Large intestine (tissue), 3 donors: Measurements from ENCODE around the gene STX8. TPM values are rescaled to one million over a fixed set of nuclear protein-coding genes. Genes with fewer than 3 reads are reported as not detected.
"Not testable (repeated sequence)": the region's sequence is repeated elsewhere in the genome, so short reads cannot be mapped to it uniquely, and the experiment has no call there.

ENCODE experiments used
- DNase-seq, 2 donors: peaks; one replicate each; pipeline versions ENCODE4 v3.0.0 to v3.0.0-alpha.2; 2013
- H3K27ac ChIP-seq: one replicate; pipeline ENCODE4 v1.5.1; 2013; ENCODE audit warnings: low read length
- H3K27me3 ChIP-seq: 2 replicates; pipeline ENCODE4 v1.6.1; 2013; ENCODE audit warnings: low read length; ENCODE audit not compliant: control insufficient read depth, insufficient read depth
- H3K36me3 ChIP-seq: 2 replicates; pipeline ENCODE4 v1.6.1; 2013; ENCODE audit warnings: low read length; ENCODE audit not compliant: control insufficient read depth, insufficient read depth
- H3K4me1 ChIP-seq: one replicate; pipeline ENCODE4 v1.6.1; 2013; ENCODE audit warnings: low read length; ENCODE audit not compliant: control insufficient read depth, insufficient read depth
- H3K4me3 ChIP-seq: one replicate; pipeline ENCODE4 v1.5.1; 2013; ENCODE audit warnings: low read length
- H3K9me3 ChIP-seq: one replicate; pipeline ENCODE4 v1.6.1; 2013; ENCODE audit warnings: mild to moderate bottlenecking, low read depth, low read length, moderate library complexity; ENCODE audit not compliant: control insufficient read depth
- WGBS: methylation state at CpG from one replicate; pipeline ENCODE4 v1.1.5; 2013; ENCODE audit warnings: low lambda C conversion rate; ENCODE audit not compliant: insufficient coverage; 5-methylcytosine and 5-hydroxymethylcytosine counted together
- polyA plus RNA-seq: library from polyadenylated mRNA; unstranded; fragments of 120-200 nt; gene quantifications from one replicate; pipeline ENCODE4 v1.2.1, GENCODE V29; 2013

The STX8 gene
- polyA plus RNA-seq, 1 donor = 53.6 TPM

- DNase-seq = no peak
- H3K27ac ChIP-seq = no peak overlapping the region
- 100% methylated on average over 1 of the region's 2 CpGs for WGBS
- no peaks in the 10 kb centered on the region for H3K9me3 ChIP-seq
- no peak overlapping the region for H3K4me3 ChIP-seq
- no peaks in the 10 kb centered on the region for H3K27me3 ChIP-seq
- H3K36me3 ChIP-seq = peaks cover 2% of the 10 kb centered on the region
- H3K4me1 ChIP-seq = no peaks in the 10 kb centered on the region
Measured at GRCh38 chr17:9381068-9381467, 194.6 kb downstream of the STX8 start.

GRCh38 chr17:9380361-9380760 lies 195.3 kb downstream of the STX8 start:
- Histone ChIP-seq H3K9me3 (no peaks in the 10 kb centered on the region), H3K27ac (no peak overlapping the region), H3K4me3 (no peak overlapping the region), H3K36me3 (peaks cover 3% of the 10 kb centered on the region), H3K27me3 (no peaks in the 10 kb centered on the region), H3K4me1 (no peaks in the 10 kb centered on the region)
- no CpG with 5 or more reads among the region's 4 CpGs for WGBS
- DNase-seq = no peak

- H3K9me3 ChIP-seq, H3K4me3 ChIP-seq, H3K27ac ChIP-seq, DNase-seq, H3K36me3 ChIP-seq, H3K4me1 ChIP-seq, H3K27me3 ChIP-seq: not testable (repeated sequence)
- no CpG with 5 or more reads among the region's 9 CpGs for WGBS
Measured at GRCh38 chr17:9376177-9376576, 199.4 kb downstream of the STX8 start.

- no peak for DNase-seq
- H3K4me1 ChIP-seq = peaks cover 15% of the 10 kb centered on the region
- H3K36me3 ChIP-seq = peaks cover under 1% of the 10 kb centered on the region
- H3K27me3 ChIP-seq = no peaks in the 10 kb centered on the region
- H3K4me3 ChIP-seq = no peak overlapping the region
- H3K27ac ChIP-seq = no peak overlapping the region
- WGBS = 53% methylated on average over 2 of the region's 4 CpGs
- no peaks in the 10 kb centered on the region for H3K9me3 ChIP-seq
Measured at GRCh38 chr17:9371019-9371418, 204.6 kb downstream of the STX8 start.

- DNase-seq = no peak
- H3K36me3 ChIP-seq = no peaks in the 10 kb centered on the region
- 83% methylated on average over 2 of the region's 6 CpGs for WGBS
- H3K4me1 ChIP-seq = peaks cover 15% of the 10 kb centered on the region
- no peak overlapping the region for H3K27ac ChIP-seq
- H3K4me3 ChIP-seq = no peak overlapping the region
- no peaks in the 10 kb centered on the region for H3K9me3 ChIP-seq
- no peaks in the 10 kb centered on the region for H3K27me3 ChIP-seq
Measured at GRCh38 chr17:9370467-9370866, 205.2 kb downstream of the STX8 start.

GRCh38 chr17:9368631-9369030 lies 207.0 kb downstream of the STX8 start:
- 80% methylated on average over 1 of the region's 4 CpGs for WGBS
- Histone ChIP-seq H3K4me1 (peaks cover 15% of the 10 kb centered on the region), H3K27me3 (no peaks in the 10 kb centered on the region), H3K36me3 (no peaks in the 10 kb centered on the region), H3K9me3 (no peaks in the 10 kb centered on the region), H3K4me3 (no peak overlapping the region), H3K27ac (peak overlapping the region; percentile 46)
- DNase-seq = peak in 1 of 2 donors; percentile 55

GRCh38 chr17:9367156-9367555 lies 208.5 kb downstream of the STX8 start:
- Histone ChIP-seq H3K9me3 (no peaks in the 10 kb centered on the region), H3K27ac (no peak overlapping the region), H3K36me3 (no peaks in the 10 kb centered on the region), H3K27me3 (no peaks in the 10 kb centered on the region), H3K4me3 (no peak overlapping the region), H3K4me1 (peaks cover 15% of the 10 kb centered on the region)
- peak; percentile 34 to 65 for DNase-seq
- no CpG with 5 or more reads among the region's 2 CpGs for WGBS

- no peak for DNase-seq
- Histone ChIP-seq H3K9me3 (no peaks in the 10 kb centered on the region), H3K4me3 (no peak overlapping the region), H3K27me3 (no peaks in the 10 kb centered on the region), H3K4me1 (peaks cover 20% of the 10 kb centered on the region), H3K27ac (no peak overlapping the region), H3K36me3 (no peaks in the 10 kb centered on the region)
- WGBS = 67% methylated on average over 1 of the region's 3 CpGs
Measured at GRCh38 chr17:9364837-9365430, 210.7 kb downstream of the STX8 start.

GRCh38 chr17:9363440-9364350 lies 211.9 kb downstream of the STX8 start:
- no peak for DNase-seq
- H3K27ac ChIP-seq = no peak overlapping the region
- no peaks in the 10 kb centered on the region for H3K36me3 ChIP-seq
- H3K4me3 ChIP-seq = no peak overlapping the region
- H3K27me3 ChIP-seq = no peaks in the 10 kb centered on the region
- peaks cover 20% of the 10 kb centered on the region for H3K4me1 ChIP-seq
- 100% methylated on average over 1 of the region's 13 CpGs for WGBS
- H3K9me3 ChIP-seq = no peaks in the 10 kb centered on the region

- no peaks in the 10 kb centered on the region for H3K9me3 ChIP-seq
- 78% methylated on average over 1 of the region's 7 CpGs for WGBS
- peak; percentile 42 to 82 for DNase-seq
- no peaks in the 10 kb centered on the region for H3K27me3 ChIP-seq
- peaks cover 5% of the 10 kb centered on the region for H3K4me1 ChIP-seq
- no peaks in the 10 kb centered on the region for H3K36me3 ChIP-seq
- peak overlapping the region; percentile 59 for H3K27ac ChIP-seq
- H3K4me3 ChIP-seq = no peak overlapping the region
Measured at GRCh38 chr17:9361188-9361955, 214.2 kb downstream of the STX8 start.
